ENCODE data around the gene NUDT15.
"Not testable (repeated sequence)": the region's sequence is repeated elsewhere in the genome, so short reads cannot be mapped to it uniquely, and the experiment has no call there.

The NUDT15 gene

DNA sequence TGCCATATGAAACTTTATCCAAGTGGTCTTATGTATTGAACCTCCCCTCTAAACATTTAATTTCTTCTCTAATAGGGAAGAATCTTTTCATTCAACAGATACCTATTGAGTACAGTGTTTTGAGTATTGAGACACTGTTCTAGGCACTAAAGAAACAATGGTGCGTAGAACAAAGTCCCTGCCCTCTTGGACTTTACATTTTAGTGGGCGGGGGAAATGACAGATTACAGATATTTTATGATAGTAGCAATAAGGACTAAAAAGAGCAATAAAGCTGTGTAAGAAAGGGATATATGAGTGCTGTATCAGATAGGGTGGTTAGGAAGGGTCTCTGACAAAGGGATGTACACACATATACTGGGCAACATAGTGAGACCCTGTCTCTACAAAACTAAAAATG, 5.4 kb downstream of the NUDT15 start:
- no peak for DNase-seq (ENCODE audit: low spot score)

DNA sequence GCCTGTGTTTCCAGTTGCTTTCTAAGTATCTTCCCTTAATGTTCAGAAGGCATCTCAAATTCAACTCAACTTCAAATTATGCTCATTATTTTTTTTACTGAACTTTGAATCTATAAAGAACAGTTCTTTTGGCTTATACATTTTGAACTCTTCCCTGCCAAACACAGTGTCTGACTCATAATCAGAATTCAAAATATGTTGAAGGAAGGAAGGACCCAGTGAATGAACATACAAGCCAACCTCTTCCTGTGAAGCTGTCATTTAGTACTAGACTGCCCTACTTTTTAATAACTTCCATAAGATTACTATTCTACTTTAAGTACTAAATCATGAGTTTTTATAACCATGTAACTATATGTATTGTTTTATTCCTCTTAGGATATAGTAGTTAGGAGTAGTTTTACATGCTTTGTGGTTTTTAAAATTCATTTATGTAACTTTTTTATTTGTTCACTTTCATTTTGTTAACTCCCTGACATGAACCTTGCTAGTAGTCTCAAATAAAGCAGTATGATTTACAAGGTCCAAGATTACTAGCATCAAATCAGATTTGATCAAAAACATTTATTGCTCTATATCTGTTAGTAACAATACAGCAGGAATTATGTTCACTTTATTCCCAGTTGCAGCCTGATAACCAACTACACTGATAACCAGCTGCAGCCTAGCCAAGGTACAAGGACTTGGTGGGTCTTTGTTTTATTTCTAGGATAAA, 6.4 kb downstream of the NUDT15 start:
- no peak for DNase-seq (ENCODE audit: low spot score)

DNA sequence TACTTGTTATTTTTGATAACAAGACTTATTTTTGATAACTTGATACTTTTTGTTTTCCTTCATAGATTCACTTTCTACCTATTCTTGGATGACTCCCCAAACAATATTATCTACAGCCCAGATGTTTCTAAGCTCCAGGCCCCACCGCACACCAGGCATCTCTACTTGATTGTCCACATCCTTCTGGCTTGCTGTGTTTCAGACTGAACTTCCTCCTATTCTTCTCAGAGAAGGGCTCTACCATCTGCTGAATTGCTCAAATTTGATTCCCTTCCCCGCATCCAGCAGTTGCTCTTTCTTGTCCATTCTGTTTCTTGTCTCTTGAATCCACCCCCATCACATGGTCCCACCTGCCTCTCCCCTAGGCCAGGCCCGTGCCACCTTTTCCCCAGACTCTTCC, 13.0 kb downstream of the NUDT15 start:
- no peak for DNase-seq (ENCODE audit: low spot score)

DNA sequence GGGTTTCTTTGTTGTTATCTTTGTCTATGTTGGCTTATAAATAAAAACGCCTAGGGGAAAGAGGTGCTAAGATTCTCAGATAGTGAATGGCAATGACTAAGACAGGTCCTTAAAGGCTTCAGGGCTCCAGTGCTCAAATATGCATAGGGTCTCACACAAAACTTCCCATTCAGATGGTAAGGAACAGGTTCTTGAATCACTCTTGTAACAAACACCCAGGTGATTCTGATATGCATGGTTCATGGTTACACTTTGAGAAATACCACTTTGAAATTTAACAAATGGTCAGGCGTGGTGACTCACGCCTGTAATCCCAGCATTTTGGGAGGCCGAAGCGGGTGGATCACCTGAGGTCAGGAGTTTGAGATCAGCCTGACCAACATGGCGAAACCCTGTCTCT, 17.1 kb downstream of the NUDT15 start:
- DNase-seq (ENCODE audit: low spot score): no peak

DNA sequence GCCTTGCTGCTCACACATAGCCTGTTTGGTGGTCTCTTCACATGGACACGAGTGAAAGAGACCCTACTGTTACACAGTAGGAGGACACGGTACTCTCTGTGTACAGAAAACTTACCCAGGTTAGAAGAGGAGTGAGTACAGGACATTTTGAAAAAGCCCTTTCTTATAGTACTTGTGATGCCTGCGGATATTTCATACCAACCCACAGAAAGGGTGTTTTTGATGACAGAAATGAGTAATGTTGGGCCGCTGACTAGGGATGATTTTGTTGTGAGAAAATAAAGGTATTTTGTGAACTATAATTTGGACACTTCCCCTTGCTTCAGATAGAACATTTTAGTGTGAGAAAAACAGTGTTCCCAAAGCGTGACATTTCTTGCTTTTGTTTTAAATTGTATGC, 18.2 kb downstream of the NUDT15 start:
- DNase-seq (ENCODE audit: low spot score): no peak

DNA sequence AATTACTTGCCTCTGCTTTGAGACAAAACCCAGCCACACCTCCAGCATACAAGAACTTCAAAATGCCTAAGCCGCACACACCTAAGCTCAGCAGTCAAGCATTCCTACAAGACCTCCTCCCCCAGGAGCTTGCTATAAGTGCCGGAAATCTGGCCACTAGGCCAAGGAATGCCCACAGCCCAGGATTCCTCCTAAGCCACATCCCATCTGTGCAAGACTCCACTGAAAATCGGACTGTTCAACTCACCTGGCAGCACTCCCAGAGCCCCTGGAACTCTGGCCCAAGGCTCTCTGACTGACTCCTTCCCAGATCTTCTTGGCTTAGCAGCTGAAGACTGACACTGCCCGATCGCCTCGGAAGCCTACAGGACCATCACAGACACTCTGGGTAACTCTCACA, 21.0 kb downstream of the NUDT15 start:
- not testable (repeated sequence) for DNase-seq (ENCODE audit: low spot score)

DNA sequence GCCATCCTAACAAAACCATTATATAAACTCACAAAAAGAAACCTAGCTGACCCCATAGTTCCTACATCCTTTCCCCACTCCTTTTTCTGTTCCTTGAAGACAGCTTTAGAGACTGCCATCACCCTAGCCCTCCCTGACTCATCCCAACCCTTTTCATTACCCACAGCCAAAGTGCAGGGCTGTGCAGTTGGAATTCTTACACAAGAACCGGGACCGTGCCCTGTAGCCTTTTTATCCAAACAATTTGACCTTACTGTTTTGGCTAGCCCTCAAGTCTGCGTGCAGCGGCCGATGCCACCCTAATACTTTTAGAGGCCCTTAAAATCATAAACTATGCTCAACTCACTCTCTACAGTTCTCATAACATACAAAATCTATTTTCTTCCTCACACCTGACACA, 22.4 kb downstream of the NUDT15 start:
- not testable (repeated sequence) for DNase-seq (ENCODE audit: low spot score)

DNA sequence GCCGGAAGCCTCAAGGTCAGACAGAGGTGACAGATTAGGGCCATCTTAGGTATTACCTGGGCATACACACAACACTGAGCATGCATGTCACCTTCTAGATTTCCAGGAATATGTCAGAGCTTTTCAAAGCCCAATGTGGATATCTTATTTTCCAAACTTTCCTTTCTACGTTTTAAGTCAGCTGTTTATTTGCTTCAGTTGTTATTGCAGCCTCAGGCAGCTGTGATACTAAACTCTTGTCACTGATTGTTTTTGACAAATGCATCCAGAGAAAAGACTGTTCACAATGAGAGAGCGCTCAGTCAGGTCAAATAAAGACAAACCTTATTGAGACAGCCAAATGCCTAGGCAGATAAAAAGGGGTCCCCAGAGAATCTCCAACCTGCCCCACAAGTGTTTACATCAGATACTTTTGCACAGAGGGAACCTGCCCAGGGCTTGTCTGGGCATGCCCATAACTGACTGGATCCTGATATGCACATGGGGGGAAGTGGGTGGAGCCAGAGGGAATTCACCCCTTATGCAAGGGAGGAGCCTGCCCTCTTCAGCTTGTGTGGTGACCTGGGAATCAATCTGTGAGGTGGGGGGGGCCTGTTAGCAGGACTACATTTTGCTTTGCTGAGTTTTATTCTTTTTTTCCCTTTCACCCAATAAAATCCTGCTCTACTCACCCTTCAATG, 28.9 kb downstream of the NUDT15 start:
- no peak for DNase-seq (ENCODE audit: low spot score)

DNA sequence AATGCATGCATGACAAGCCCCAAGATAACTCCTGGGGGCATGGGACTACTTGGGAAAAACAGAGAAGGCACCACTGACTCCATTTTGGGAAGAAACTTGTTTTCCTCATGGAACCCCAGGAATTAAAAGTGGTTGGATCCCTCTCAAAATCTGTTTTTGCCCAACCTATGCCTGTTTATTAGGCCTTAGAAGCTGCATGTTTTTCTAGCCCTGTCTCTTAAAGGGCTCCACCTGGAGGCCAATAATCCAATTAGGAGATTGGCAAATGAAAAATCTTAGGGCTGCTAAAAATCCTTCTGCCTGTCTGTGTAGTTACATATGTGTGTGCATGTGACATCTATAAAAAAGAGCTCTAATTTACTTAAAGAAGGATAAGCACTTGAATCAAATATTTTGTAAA, 30.5 kb downstream of the NUDT15 start:
- no peak for DNase-seq (ENCODE audit: low spot score)

DNA sequence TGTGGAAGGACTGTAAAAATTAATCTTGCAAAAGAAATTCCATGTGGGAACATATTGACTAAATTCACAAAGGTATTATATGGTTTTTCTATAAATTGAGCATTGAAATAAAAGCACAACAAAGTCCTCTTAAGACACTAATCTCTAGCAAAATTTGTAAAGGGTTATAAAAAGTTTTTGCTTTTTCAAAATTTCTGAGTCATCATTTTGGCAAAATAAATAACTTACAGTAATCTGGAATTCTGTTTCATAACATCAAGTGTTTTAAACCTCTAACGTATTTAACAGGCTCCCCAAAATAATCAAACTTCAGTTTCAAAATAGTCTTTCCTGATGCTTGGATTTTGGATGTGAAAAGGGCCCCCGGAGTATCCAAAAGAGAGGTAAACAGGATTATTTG, 31.4 kb downstream of the NUDT15 start:
- DNase-seq (ENCODE audit: low spot score): no peak

DNA sequence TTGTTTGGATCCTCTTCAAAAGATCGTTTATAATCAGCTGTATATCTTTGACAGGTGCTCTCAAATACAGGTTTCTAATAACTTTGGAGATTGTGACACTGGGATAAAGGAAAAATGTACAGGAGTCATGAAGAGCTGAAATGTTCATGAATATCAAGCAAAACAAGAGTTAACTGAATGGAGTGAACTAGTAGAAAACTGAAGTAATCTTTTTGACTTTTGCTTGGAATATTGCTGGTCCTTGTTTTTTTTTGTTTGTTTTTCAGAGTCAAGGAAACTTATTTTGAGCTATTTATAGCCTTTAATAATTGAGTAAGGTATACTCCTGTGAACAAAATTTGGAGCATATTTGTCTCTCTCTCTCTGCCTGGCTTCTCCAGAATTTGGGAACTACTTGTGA, 32.0 kb downstream of the NUDT15 start:
- DNase-seq (ENCODE audit: low spot score): no peak

DNA sequence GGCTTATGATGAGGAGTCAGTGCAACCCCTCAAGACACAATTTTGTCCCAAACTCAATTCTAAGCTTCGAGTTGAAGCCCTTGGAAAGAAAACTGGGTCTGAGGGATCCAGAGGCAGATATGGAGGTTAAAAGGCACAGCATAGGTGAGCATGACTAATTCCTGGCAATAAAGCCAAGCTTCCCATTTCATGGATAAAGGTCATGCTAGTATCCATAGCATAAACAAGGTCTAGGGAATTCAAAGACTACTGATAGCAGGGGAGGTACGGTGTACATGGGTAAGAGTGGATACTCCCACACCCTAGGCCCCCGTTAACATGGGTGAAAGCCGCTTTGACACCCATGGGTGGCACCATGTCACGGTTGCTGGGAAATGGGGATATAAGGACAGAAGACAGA, 33.4 kb downstream of the NUDT15 start:
- DNase-seq (ENCODE audit: low spot score): no peak

DNA sequence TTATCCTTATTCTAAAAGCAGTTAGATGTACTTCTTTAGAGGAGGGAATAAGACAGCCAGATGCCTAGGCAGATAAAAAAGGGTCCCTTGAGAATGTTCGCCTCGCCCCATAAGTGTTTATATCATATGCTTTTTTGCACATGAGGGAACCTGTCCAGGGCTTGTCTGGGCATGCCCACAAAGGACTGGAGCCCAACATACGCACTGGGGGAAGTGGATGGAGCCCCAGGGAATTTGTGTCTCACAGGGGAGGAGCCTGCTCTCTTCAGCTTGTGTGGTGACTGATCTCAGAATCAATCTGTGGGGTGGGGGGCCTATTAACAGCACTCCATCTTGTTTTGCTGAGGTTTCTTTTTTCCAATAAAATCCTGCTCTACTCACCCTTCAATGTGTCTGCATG, 34.8 kb downstream of the NUDT15 start:
- no peak for DNase-seq (ENCODE audit: low spot score)

DNA sequence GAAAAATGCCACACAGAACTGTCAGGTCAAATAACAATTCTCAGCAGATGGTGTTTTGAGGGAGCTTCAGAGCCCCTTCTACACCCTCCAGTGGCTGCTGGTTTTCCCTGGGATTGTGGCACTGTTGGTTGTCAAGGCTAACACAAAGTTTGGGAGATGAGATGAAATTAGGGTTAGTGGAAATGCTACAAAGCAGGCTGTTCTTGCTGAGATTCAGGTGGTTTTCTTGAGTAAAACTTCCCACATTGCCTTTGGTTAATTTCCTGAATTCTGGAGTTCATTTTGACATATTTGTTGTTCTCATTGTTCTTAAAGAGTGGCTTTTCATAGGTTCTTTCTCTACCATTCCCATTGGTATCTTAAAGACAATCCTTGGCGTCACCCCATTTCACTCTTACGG, 35.3 kb downstream of the NUDT15 start:
- no peak for DNase-seq (ENCODE audit: low spot score)

DNA sequence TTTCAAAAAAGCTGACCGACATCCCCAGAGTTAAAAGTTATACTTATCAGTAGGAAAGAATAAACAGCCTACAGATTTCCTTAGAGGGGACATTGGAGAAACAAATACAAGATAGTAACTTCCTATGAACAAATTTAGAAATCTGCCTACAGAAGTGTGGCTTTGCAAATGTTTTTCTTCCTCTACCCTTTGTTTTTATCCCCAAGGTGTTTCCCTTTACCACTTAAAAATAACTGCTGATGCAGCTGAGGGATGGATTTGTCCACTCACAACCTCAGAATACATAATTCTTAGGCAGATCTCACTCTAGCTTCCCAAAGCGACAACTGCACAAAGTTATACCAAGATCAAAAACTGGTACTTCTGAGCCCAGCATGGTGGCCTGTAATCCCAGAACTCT, 36.5 kb downstream of the NUDT15 start:
- no peak for DNase-seq (ENCODE audit: low spot score)

DNA sequence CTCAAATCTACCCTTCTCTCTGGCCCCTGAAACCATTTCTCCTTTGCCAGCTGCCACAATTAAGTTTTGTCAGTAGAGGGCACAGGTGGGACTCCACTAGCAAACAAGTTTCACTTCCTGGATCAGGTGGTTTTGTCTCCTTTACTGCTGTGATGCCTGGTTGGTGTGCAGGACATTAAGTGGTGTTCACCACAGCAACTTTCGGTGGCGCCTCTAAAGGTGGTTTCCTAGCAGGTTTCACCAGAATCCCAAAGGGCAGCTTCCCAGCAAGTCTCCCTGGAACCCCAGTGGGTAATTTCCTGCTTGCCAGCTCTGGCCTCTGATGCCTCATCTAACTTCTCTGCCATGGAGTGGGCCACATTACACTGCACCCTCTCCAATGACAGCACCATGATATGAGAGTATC, 40.7 kb downstream of the NUDT15 start:
- DNase-seq (ENCODE audit: low spot score): peak; percentile 80

DNA sequence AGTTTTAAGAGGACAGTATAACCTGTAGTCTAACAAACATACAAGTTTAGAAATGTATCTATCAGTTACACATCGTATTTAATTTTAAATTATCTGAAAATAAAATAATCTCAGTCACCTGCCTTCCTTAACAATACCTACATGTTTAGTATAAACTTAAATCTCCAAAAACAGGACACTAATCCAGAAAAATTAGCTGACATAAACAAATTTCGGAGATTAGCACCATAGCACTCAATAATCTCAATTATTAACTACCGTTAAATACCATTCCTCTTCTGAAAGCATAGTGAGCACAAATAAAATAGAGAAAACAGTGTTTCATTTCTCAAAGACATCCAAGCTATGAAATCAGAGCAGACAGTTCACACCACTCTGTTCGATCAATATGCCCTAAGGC, 44.2 kb downstream of the NUDT15 start:
- no peak for DNase-seq (ENCODE audit: low spot score)

DNA sequence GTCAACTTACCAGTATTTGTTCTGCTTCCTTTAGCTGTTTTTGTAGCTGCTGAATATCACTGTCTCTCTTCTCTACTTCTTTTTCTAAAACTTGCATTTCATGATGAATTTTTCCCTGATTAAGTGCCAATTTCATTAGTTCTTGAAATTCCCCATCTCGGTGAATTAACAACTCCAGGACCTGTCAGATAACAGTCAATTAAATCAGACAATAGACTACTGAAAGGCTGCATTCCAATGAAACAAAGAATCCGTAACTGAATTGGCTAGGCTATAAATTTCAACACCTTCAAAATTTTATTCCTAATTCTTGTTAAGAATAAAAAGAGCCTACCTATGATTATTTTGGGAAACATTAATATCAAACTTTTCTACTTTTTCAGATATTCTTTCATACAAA, 48.7 kb downstream of the NUDT15 start:
- DNase-seq (ENCODE audit: low spot score): no peak

DNA sequence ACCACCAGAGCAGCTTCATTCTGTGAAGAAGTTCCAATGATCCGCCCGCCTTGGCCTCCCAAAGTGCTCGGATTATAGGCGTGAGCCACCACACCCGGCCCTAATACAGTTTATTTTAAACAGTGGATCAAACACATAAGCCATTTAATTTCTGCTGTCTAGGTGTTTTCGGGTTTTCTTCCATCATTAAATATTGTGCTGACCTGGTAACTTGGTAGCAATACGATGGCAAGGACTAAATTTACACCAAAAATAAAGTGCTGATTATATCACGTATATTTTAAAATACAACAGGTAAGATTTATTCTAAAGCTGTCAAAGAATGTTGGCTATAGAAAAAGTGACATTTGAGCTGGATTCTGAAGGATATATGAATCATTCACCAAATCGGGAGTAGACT, 56.1 kb downstream of the NUDT15 start:
- no peak for DNase-seq (ENCODE audit: low spot score)

DNA sequence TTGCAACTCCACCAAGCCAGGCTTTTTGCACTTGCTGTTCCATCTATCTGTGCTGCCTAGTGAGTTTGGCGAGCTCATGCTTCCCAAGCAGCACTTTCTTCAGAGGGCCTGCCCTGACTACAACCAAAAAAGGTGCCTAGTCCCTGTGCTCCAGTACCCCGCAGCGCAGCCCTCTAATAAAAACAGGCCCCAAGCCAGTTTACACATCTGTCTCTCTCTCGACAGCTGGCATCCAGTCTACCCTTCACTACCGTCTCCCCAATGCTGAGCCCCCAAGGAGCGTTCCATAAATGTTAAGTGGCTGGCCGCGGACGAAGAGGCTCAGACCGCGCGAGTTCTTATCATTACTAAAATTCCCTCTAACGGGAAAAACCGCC, 56.9 kb downstream of the NUDT15 start:
- DNase-seq (ENCODE audit: low spot score): no peak

DNA sequence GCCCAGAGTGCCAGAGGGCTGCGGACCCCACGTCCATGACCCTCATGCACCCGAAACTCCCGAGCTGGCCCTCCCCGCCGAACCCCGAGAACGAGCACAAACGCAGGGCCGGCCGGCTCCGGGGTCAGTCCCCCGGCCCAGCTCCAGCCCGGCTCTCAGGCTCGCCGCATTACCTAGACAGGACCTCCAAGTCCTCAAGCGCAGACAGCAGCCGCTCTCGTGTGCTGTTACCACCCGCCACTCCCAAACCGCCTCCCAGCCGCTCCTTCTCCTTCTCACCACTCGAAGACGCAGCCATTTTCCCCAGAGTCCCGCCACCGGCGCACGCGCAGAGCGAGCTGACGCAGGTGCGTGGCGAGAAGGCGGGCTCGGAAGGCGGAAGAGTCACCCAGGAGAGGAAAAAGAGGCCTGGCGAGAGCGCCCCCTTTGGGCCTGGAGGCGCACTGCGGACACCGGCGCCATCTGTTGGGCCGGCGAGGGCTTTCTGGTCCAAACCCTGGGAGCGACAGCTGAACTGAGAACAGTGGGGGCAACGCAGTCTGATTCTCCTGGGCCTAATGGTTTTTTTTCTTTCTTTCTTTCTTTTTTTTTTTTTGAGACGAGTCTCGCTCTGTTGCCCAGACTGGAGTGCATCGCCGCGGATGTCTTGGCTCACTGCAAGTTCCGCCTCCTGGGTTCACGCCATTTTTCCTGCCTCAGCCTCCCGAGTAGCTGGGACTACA, 57.4 kb downstream of the NUDT15 start, which contains the start of gene MED4:
Gene MED4, minus strand, starts transcription at position 324 of the 722 bp plus-strand sequence. Its CDS starts 26 bp downstream, at position 298.
- peak; percentile 96 for DNase-seq (ENCODE audit: low spot score)

DNA sequence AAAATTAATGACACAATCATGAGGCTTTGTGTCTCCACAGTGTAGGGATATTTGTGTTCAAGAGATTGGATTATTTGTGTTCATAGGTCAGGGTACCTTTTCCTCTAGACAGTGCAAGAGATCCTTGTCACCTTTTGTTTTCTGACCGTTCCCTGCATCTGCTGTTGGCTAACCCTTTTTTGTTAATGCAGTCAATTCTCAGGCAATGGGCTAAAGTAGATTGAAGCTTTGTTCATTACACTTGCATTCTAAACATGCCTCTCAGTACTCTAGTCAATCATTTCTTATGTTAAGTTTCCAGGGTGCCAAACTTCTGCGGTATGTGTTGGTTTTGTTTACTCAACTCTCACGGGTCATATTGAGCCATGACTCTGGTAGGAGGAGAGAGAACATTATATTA, 59.1 kb downstream of the NUDT15 start:
- DNase-seq (ENCODE audit: low spot score): no peak

All from germinal center (tissue), 1 donor.